HepG2 (cell line): ENCODE data around the gene HES1. TPM values are rescaled to one million over a fixed set of nuclear protein-coding genes. Genes with fewer than 3 reads are reported as not detected.

Experiments
- ATAC-seq: fragments of 200-7000 bp; cut with Tn5 transposase; 3 replicates; pipeline ENCODE4 v1.9.1; 2020; ENCODE audit warnings: mild to moderate bottlenecking, moderate library complexity
- BruUV-seq: library from RNA; stranded (reverse); fragments of 400-500 nt; replicated peaks from 2 replicates; lab custom pipeline; 2021; lab: Mats Ljungman, UMichigan
- CTCF ChIA-PET: fragments of 300-600 bp; formaldehyde crosslinking; extraction: SDS; loops from one replicate; lab custom pipeline; 2021; ENCODE audit warnings: low total read pairs, inconsistent platforms, low intra/inter-chr PET ratio; lab: Yijun Ruan, JAX
- POLR2A ChIA-PET: fragments of 350-600 bp; sonication (Branson Sonifier 250); formaldehyde crosslinking; loops from one replicate; lab custom pipeline; 2020; ENCODE audit warnings: antibody characterized with exemption, inconsistent platforms; lab: Yijun Ruan, JAX
- DNase-seq: peaks from one replicate; pipeline ENCODE4 v3.0.0-alpha.2; 2015; ENCODE audit warnings: low spot score
- FAIRE-seq: peaks from 3 replicates; lab custom pipeline; 2011; peaks lifted over from hg19 to GRCh38; lab: Jason Lieb, UNC
- H2AFZ ChIP-seq: one replicate; pipeline ENCODE4 v1.6.1; 2011; ENCODE audit warnings: low read length, inconsistent platforms
- H3K27ac ChIP-seq: fragments of 300-600 bp; 3 replicates; pipeline ENCODE4 v1.8.0; 2011; ENCODE audit warnings: mixed run types, mild to moderate bottlenecking, mixed read lengths, low read length, inconsistent platforms; ENCODE audit not compliant: insufficient read depth; ENCODE audit errors: extremely low read length
- H3K27me3 ChIP-seq, 2 experiments: fragments of 200-600 bp in 1 of 2; 2 replicates in 1 of 2; 3 replicates in 1 of 2; pipeline versions ENCODE4 v1.6.0 to v1.8.0; 2011; ENCODE audit warnings: low read length in 2 of 2, mild to moderate bottlenecking in 2 of 2, moderate library complexity in 2 of 2, inconsistent platforms in 1 of 2; ENCODE audit not compliant: insufficient read depth in 2 of 2, control insufficient read depth in 1 of 2
- H3K36me3 ChIP-seq, 2 experiments: fragments of 200-600 bp in 1 of 2; replicated peaks in 1 of 2; 2 replicates in 1 of 2; 3 replicates in 1 of 2; pipeline versions ENCODE4 v1.5.1 to v1.8.0; 2011; ENCODE audit warnings: low read length in 2 of 2, inconsistent platforms in 1 of 2; ENCODE audit not compliant: insufficient read depth in 2 of 2, control insufficient read depth in 1 of 2
- H3K4me1 ChIP-seq: 2 replicates; pipeline ENCODE4 v1.5.1; 2012; ENCODE audit warnings: low read length, inconsistent platforms; ENCODE audit not compliant: insufficient read depth
- H3K4me2 ChIP-seq: 2 replicates; pipeline ENCODE4 v1.6.0; 2011; ENCODE audit warnings: low read depth, low read length, inconsistent platforms
- H3K4me3 ChIP-seq, 3 experiments: fragments of 200-600 bp in 1 of 3; sonication (generic), shearing (Covaris generic) in 1 of 3; replicated peaks in 1 of 3; 2 replicates each; pipeline ENCODE4 v1.5.1; 2011 to 2016; ENCODE audit warnings: low read length in 3 of 3, inconsistent platforms in 2 of 3, low read depth in 2 of 3, mild to moderate bottlenecking in 2 of 3, control low read depth in 1 of 3, mixed read lengths in 1 of 3; ENCODE audit not compliant: insufficient read depth in 1 of 3
- H3K79me2 ChIP-seq: one replicate; pipeline ENCODE4 v1.6.1; 2011; ENCODE audit warnings: low read length, inconsistent platforms; ENCODE audit not compliant: insufficient read depth
- H3K9ac ChIP-seq: 2 replicates; pipeline ENCODE4 v1.6.0; 2011; ENCODE audit warnings: mild to moderate bottlenecking, low read depth, low read length, inconsistent platforms; ENCODE audit not compliant: insufficient read depth
- H3K9me3 ChIP-seq: 2 replicates; pipeline ENCODE4 v1.5.1; 2012; ENCODE audit warnings: mild to moderate bottlenecking, low read length
- H4K20me1 ChIP-seq: 2 replicates; pipeline ENCODE4 v1.6.0; 2011; ENCODE audit warnings: inconsistent platforms, mild to moderate bottlenecking, low read length, moderate library complexity; ENCODE audit not compliant: insufficient read depth
- ATAD3A ChIP-seq: sonication (generic); formaldehyde crosslinking; IDR thresholded peaks from 2 replicates; pipeline ENCODE4 v1.4.0; 2020; ENCODE audit warnings: missing genetic modification reagents
- ATF7 ChIP-seq, 2 experiments: fragments of 450-650 bp in 1 of 2; sonication (generic) in 1 of 2; formaldehyde crosslinking in 1 of 2; IDR thresholded peaks; 2 replicates each; pipeline versions ENCODE4 v1.4.0 to v1.6.1; 2016 to 2020; ENCODE audit warnings: antibody characterized with exemption in 1 of 2, mild to moderate bottlenecking in 1 of 2, missing genetic modification reagents in 1 of 2
- CEBPB ChIP-seq: IDR thresholded peaks from 2 replicates; pipeline ENCODE4 v1.6.1; 2011; ENCODE audit warnings: low read depth, low read length, improper control_type of control experiment, borderline replicate concordance
- CREM ChIP-seq, 2 experiments: sonication (generic) in 1 of 2; formaldehyde crosslinking in 1 of 2; IDR thresholded peaks; 2 replicates each; pipeline versions ENCODE4 v1.4.0 to v1.6.1; 2016 to 2020; ENCODE audit warnings: antibody characterized with exemption in 1 of 2, mild to moderate bottlenecking in 1 of 2, missing genetic modification reagents in 1 of 2
- KLF13 ChIP-seq: sonication (generic); formaldehyde crosslinking; IDR thresholded peaks from 2 replicates; pipeline ENCODE4 v1.4.0; 2020; ENCODE audit warnings: mild to moderate bottlenecking, missing genetic modification reagents
- MTF1 ChIP-seq: sonication (generic); formaldehyde crosslinking; IDR thresholded peaks from 2 replicates; pipeline ENCODE4 v1.5.0; 2020; ENCODE audit warnings: missing genetic modification reagents
- NONO ChIP-seq, 2 experiments: fragments of 450-650 bp in 1 of 2; sonication (generic) in 1 of 2; formaldehyde crosslinking in 1 of 2; IDR thresholded peaks in 1 of 2; conservative IDR thresholded peaks in 1 of 2; 2 replicates each; pipeline versions ENCODE4 v1.6.1 to v1.8.0; 2017 to 2022; ENCODE audit warnings: mild to moderate bottlenecking in 1 of 2, missing genetic modification reagents in 1 of 2, moderate library complexity in 1 of 2
- RCOR2 ChIP-seq: IDR thresholded peaks from 2 replicates; pipeline ENCODE4 v1.6.1; 2016; ENCODE audit warnings: missing biosample characterization, missing genetic modification reagents
- TCF7L2 ChIP-seq: IDR thresholded peaks from 2 replicates; pipeline ENCODE4 v1.6.1; 2011; ENCODE audit warnings: mild to moderate bottlenecking, low read depth, low read length, moderate library complexity
- TIGD3 ChIP-seq: sonication (generic); formaldehyde crosslinking; IDR thresholded peaks from 2 replicates; pipeline ENCODE4 v1.5.1; 2020; ENCODE audit warnings: mild to moderate bottlenecking, missing genetic modification reagents, borderline replicate concordance
- ZNF207 ChIP-seq: fragments of 450-650 bp; IDR thresholded peaks from 2 replicates; pipeline ENCODE4 v1.6.1; 2016; ENCODE audit warnings: antibody characterized with exemption, borderline replicate concordance
- ZNF451 ChIP-seq: sonication (generic); formaldehyde crosslinking; IDR thresholded peaks from 2 replicates; pipeline ENCODE4 v1.5.0; 2020; ENCODE audit warnings: mild to moderate bottlenecking, missing genetic modification reagents
- ZNF501 ChIP-seq: sonication (generic); formaldehyde crosslinking; IDR thresholded peaks from 2 replicates; pipeline ENCODE4 v1.5.1; 2020; ENCODE audit warnings: mild to moderate bottlenecking, moderate library complexity, missing genetic modification reagents
- ZNF503 ChIP-seq: sonication (generic); formaldehyde crosslinking; IDR thresholded peaks from 2 replicates; pipeline ENCODE4 v1.4.0; 2020; ENCODE audit warnings: missing genetic modification reagents
- ZNF691 ChIP-seq: sonication (generic); formaldehyde crosslinking; IDR thresholded peaks from 2 replicates; pipeline ENCODE4 v1.4.0; 2020; ENCODE audit warnings: missing genetic modification reagents, low read depth, mild to moderate bottlenecking, borderline replicate concordance
- ZNF839 ChIP-seq: sonication (generic); formaldehyde crosslinking; IDR thresholded peaks from 2 replicates; pipeline ENCODE4 v1.4.0; 2020; ENCODE audit warnings: missing genetic modification reagents, mild to moderate bottlenecking, borderline replicate concordance
- WGBS: methylation state at CpG from one replicate; pipeline ENCODE4 v1.1.6; 2017; ENCODE audit warnings: low lambda C conversion rate; 5-methylcytosine and 5-hydroxymethylcytosine counted together
- in situ Hi-C: cut with HindIII; loops from 2 replicates; pipeline ENCODE4 v1.10.0; 2017; ENCODE audit warnings: low pct_unique_long_range_greater_than_20kb; ENCODE audit not compliant: extremely low pct_ligation_motif_present
- intact Hi-C: fragments of 100-400 bp; cut with micrococcal nuclease; formaldehyde crosslinking; loops from one replicate; pipeline ENCODE4 v1.10.0; 2022; ENCODE audit not compliant: unreplicated experiment
- polyA plus RNA-seq, 8 experiments: library from polyadenylated mRNA; depleted of rRNA in 3 of 8; stranded (reverse) in 7 of 8; unstranded in 1 of 8; fragments of >200 nt; fragmentation: Illumina TruSeq in 4 of 8; extraction: Trizol in 4 of 8; gene quantifications; 2 replicates each; pipeline versions ENCODE4 v1.2.1 to v1.2.3, GENCODE V29; 2011 to 2016; ENCODE audit warnings: low read depth in 4 of 8, missing spikeins in 1 of 8, mixed read lengths in 1 of 8; ENCODE audit not compliant: insufficient read depth in 1 of 8
- total RNA-seq, 5 experiments: library from RNA; depleted of rRNA; stranded (reverse); fragments of >200 nt; fragmentation: Illumina TruSeq; extraction: Trizol; gene quantifications; 2 replicates each; pipeline ENCODE4 v1.2.3, GENCODE V29; 2016; ENCODE audit warnings: low read depth in 1 of 5

HES1 gene
- total and polyA plus RNA-seq, 2 of the 13 experiments (the other 11 are each of a cell fraction or from before 2014, with no cell fraction given): 15.4 to 19.8 TPM

GRCh38 chr3:194112120-194113106, 23.5 kb upstream of the HES1 start (continued):
- TF ChIP-seq ZNF207: no peak
- TF ChIP-seq TCF7L2: no peak
- TF ChIP-seq NONO (IDR thresholded peaks at IDR 0.05): no peak
- TF ChIP-seq NONO (CRISPR knock-in tag; conservative IDR thresholded peaks at IDR 0.05): no peak
- TF ChIP-seq ZNF451 (CRISPR knock-in tag): no peak
- no peak for TF ChIP-seq MTF1 (CRISPR knock-in tag)
- peak; percentile 68; the same call in 1 of the 2 replicates for TF ChIP-seq ZNF503 (CRISPR knock-in tag)
- peak; percentile 90 for TF ChIP-seq CREM (IDR thresholded peaks at IDR 0.05)
- no peak for TF ChIP-seq CREM (CRISPR knock-in tag; IDR thresholded peaks at IDR 0.05)
- 0 out of 2 replicates have a peak, but pooled peaks have one; percentile 27 for TF ChIP-seq ZNF501 (CRISPR knock-in tag)
- TF ChIP-seq CEBPB: peak; percentile 80

GRCh38 chr3:194114123-194114522, 21.8 kb upstream of the HES1 start:
- H3K9me3 ChIP-seq: no peaks in the 10 kb centered on the region
- in situ Hi-C loops: no loop called here
- no peak for ATAC-seq
- CTCF ChIA-PET: no interaction called here
- no TSS peak for BruUV-seq
- TF ChIP-seq TIGD3 (no peak), ATF7 (IDR thresholded peaks at IDR 0.05) (peak; percentile 76), ATF7 (CRISPR knock-in tag; IDR thresholded peaks at IDR 0.05) (no peak), ZNF691 (CRISPR knock-in tag) (no peak), ATAD3A (CRISPR knock-in tag) (no peak), RCOR2 (no peak), ZNF839 (CRISPR knock-in tag) (no peak), KLF13 (CRISPR knock-in tag) (no peak)
- TF ChIP-seq, all 625 proteins: peak for 1
- no peak overlapping the region for H3K27ac ChIP-seq
- POLR2A ChIA-PET: interaction anchor here (1.0 kb wide), 1 partner anchor 13 kb away, joined by 3 read pairs; no protein-coding TSS in a partner anchor
- H3K4me2 ChIP-seq: no peak overlapping the region
- 96% methylated on average over 7 of the region's 7 CpGs for WGBS
- DNase-seq (no peak), FAIRE-seq (no peak)
- H3K79me2 ChIP-seq: no peaks in the 10 kb centered on the region
- peaks cover 70% of the 10 kb centered on the region for H3K4me1 ChIP-seq
- intact Hi-C loops: loop anchor here (2.0 kb wide), 1 partner anchor 17 kb away; no protein-coding TSS in a partner anchor
- H2AFZ ChIP-seq: no peak overlapping the region
- H3K9ac ChIP-seq: no peak overlapping the region
- H3K36me3 ChIP-seq: no peaks in the 10 kb centered on the region
- no peak overlapping the region for H3K4me3 ChIP-seq
- H4K20me1 ChIP-seq: no peaks in the 10 kb centered on the region
- H3K27me3 ChIP-seq: no peaks in the 10 kb centered on the region
